Forelimb muscle (tissue), 1 donor: Measurements from ENCODE around the gene KCNG4. TPM values are rescaled to one million over a fixed set of nuclear protein-coding genes. Genes with fewer than 3 reads are reported as not detected.

Experiments
- polyA plus RNA-seq: library from polyadenylated mRNA; unstranded; fragments of 120-200 nt; gene quantifications from one replicate; pipeline ENCODE4 v1.2.1, GENCODE V29; 2013; ENCODE audit not compliant: insufficient read length

KCNG4 gene
- polyA plus RNA-seq, 1 donor, result 0.03 TPM

Other genes starting within 250 kb of the KCNG4 start
- gene SLC38A8, start 197.2 kb downstream of the KCNG4 start, polyA plus RNA-seq, result not detected
- 61.1 TPM for gene MBTPS1, start 123.1 kb downstream of the KCNG4 start, polyA plus RNA-seq
- 17.3 TPM for gene HSDL1, start 94.8 kb downstream of the KCNG4 start, polyA plus RNA-seq
- 0.33 TPM for gene DNAAF1, start 94.7 kb downstream of the KCNG4 start, polyA plus RNA-seq
- 26.1 TPM for gene TAF1C, start 53.0 kb downstream of the KCNG4 start, polyA plus RNA-seq
- gene ADAD2, start 48.9 kb downstream of the KCNG4 start, polyA plus RNA-seq, result 0.94 TPM
- gene WFDC1, start 54.9 kb upstream of the KCNG4 start, polyA plus RNA-seq, result 1.8 TPM
- 0.38 TPM for gene ATP2C2, start 128.5 kb upstream of the KCNG4 start, polyA plus RNA-seq